GM19025 (cell line): ENCODE results near the gene BPTF.
"Not testable (repeated sequence)": the region's sequence is repeated elsewhere in the genome, so short reads cannot be mapped to it uniquely, and the experiment has no call there.

Source experiments
- ATAC-seq: cut with Tn5 transposase; IDR thresholded peaks from one replicate; pipeline ENCODE4 v1.9.1; 2021; ENCODE audit warnings: mild to moderate bottlenecking, low read depth, moderate library complexity; ENCODE audit not compliant: unreplicated experiment

The BPTF gene

DNA sequence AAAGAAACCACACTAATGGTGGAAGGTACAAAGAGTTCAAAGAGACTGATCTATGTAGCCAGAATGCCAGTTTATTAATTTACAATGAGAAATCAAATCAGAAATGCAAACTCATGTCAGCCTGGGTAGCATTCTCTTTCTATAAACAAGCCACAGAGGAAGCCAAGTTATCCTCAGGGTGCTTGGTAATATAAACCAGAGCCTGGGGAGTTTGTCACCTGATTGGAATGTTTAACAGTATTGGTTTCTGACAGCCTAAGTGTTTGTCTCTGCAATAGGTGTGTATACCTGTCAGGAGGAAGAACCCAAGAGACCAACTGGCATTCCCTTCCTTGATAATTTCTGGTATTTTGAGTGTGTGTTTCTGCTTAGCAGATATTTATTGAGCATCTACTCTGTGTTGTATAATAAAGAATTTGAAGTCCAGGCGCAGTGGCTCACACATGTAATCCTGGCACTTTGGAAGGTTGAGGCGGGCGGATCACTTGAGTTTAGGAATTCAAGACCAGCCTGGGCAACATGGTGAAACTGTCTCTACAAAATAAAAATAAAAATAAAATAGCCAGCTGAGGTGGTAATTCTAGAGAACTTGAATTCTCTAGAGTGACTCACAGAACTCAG, 174.1 kb downstream of the BPTF start:
- ATAC-seq = no peak

DNA sequence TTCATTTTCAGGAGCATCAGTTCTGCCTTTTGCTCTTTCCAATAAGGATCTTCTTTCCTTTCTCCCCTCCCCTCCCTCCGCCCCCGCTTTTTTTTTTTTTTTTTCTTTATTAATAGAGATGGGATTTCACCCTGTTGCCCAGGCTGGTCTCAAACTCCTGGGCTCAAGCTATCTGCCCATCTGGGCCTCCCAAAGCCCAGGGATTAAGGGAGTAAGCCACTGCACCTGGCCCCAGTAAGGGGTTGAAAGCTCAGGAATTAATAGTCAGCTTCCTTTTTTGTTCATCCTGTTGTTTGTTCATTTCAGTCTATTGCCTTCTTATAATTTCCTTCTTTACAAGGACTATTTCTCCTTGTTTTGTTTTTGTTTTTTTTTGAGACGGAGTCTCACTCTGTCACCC, 178.9 kb downstream of the BPTF start:
- no peak for ATAC-seq

DNA sequence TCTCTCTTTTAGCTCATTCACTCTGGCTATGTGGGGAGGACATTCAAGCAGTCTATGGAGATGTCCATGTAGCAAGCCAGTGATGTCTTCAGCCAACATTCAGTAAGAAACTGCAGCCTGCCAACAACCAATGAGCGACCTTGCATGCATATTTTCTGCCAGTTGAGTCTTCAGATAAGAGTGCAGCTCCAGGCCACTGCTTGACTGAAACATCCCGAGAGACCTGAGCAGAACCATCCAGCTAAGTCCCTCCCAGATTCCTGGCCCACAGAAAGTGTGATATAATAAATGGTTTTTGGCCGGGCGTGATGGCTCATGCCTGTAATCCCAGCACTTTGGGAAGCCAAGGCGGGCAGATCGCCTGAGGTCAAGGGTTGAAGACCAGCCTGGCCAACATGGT, 181.5 kb downstream of the BPTF start:
- no peak for ATAC-seq

DNA sequence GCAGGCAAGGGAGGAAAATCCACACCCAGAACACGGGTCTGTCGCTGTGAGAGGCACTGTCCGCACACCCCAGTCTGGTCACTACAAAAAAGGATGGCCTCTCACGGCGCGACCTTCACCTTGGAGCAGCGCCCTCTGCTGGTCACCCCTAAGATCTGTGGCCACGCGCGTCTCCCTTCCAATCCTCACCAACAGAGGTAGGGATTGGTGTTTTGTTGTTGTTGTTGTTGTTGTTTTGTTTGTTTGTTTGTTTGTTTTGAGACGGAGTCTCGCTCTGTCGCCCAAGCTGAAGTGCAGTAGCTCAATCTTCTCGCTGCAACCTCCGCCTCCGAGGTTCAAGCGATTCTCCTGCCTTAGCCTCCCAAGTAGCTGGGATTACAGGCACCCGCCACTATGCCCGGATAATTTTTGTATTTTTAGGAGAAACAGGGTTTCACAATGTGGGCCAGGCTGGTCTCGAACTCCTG, 185.9 kb downstream of the BPTF start:
- ATAC-seq = no peak

DNA sequence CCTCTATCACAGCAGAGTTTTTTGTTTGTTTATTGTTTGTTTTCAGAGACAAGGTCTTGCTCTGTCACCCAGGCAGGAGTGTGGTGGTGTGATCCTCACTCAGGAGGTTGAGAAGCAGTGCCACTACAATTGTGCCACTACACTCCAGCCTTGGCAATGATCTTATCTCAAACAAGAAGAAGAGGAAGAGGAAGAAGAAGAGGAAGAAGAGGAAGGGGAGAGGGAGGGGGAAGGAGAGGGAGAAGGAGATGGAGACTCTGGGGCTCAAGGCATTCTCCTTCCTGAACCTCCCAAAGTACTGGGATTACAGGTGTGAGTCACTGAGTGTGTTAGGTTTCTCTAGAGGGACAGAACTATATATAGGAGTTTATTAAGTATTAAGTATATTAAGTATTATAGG, 188.1 kb downstream of the BPTF start:
- ATAC-seq = no peak

DNA sequence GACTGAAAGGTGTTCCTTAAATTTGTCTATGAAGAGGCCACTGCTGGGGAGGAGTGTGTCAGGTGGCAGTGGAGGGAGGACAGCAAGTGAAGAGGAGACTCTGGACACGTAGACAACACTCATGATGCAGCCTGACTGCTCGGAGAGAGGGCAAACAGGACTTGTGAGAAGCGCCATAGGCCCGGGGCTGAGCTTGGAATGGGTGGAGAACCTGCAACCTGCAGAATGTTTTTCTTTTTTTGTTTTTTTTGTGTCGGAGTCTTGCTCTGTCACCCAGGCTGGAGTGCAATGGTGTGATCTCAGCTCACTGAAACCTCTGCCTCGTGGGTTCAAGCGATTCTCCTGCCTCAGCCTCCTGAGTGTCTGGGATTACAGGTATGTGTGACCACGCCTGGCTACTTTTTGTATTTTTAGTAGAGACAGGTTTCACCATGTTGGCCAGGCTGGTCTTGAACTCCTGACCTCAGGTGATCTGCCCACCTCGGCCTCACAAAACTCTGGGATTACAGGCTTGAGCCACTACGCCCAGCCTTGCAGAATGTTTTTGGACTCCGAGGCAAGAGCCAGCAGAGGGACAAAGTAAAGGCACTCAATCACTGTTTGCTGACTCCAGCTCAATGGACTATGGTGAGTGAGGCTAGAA, 189.9 kb downstream of the BPTF start:
- no peak for ATAC-seq

DNA sequence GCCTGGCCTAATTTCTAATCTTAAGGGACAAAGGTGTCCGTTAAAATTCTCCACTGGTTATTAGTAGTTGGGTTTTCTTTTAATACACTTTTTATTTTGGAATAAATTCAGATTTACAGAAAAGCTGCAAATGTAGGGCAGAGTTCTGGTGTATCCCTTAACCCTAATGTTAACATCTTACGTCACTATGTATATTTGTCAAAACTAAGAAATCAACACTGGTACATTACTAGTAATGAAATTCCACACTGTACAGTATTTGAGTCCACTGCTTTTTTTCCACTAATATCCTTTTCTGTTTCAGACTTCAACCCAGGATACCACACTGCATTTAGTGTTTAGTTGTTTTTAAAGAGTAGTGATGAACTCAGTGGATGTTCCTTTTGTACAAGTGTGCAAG, 191.5 kb downstream of the BPTF start:
- ATAC-seq = no peak

DNA sequence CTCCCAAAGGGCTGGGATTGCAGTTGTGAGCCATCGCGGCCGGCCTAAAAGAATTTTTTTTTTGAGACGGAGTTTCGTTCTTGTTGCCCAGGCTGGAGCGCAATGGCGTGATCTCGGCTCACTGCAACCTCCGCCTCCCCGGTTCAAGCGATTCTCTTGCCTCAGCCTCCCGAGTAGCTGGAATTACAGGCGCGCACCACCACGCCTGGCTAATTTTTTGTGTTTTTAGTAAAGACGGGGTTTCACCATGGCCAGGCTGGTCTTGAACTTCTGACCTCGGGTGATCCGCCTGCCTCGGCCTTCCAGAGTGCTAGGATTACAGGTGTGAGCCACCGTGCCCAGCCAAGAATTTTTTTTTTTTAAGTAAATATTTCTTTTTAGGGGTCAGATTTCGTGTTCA, 193.2 kb downstream of the BPTF start:
- not testable (repeated sequence) for ATAC-seq

DNA sequence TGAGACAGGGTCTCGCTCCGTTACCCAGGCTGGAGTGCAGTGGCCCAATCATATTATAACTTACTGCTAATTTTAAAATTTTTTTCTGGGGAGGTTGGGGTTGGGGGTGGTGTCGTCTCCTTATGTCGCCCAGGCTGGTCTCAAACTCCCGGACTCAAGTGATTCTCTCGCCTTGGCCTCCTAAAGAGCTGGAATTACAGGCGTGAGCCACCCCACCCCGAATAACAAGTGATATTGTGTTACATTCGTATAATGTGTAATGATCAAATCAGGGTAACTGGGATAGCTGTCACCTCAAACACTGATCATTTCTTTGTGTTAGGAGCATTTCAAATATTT, 194.0 kb downstream of the BPTF start:
- ATAC-seq = no peak

DNA sequence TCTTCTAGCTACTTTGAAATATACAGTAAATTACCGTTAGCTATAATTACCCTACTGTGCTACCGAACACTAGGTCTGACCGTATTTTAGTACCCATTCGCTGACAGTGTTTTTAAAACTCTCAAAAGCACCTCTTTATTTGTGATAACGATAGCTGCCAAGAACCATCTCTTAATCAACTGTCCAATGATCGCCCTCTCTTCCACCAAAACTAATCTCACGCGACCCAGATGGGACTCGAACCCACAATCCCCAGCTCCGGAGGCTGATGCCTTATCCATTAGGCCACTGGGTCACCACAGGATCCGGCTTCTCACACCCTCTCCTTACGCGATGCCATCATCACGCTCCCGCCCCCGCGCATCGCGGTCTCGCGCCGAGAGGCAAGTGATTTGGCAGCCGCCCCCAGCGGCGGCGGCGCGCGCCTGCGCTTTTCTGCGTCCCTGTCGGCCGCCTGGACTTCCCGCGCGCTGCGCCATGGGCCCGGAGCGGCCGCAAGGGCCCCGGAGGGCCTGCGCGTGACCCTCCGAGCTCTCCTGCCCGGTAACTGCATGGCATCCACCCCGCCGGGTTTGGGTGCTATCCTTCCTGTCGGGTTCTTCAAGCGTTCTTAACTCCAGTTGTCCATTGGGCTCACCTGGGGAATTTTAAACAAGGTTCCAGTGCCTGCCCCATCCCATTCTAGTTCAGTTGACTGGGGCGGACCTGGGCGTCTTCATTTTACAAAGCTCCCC, 194.5 kb downstream of the BPTF start:
- peak; percentile 91 for ATAC-seq

DNA sequence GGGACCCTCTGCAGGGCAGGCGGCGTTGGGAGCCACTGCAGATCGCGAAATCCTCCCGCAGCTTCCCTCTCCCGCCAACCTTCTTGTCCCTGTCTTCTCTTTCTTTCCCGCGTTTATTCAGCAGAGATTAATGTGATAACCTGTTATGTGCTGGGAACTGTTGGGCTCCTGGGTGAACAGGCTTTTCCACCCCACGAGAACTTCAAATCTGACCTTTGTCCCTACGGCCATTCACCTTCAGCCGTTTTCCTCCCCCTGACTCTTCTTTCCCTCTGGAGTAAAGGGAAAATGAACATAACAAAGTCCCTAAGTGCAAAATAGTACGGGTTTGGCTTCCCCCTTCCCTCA, 195.1 kb downstream of the BPTF start:
- no peak for ATAC-seq

DNA sequence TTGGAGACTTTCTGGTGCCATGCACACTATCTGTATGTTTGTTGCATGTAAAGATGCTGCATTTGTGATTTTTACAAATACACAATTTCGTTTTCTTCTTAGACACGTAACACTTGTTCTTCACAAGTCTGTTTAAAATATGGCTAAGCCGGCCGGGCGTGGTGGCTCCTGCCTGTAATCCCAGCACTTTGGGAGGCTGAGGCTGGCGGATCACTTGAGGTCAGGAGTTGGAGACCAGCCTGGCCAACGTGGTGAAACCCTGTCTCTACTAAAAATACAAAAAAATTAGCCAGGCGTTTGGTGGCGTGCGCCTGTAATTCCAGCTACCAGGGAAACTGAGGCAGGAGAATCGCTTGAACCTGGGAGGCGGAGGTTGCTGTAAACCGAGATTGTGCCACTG, 195.5 kb downstream of the BPTF start:
- ATAC-seq = not testable (repeated sequence)

DNA sequence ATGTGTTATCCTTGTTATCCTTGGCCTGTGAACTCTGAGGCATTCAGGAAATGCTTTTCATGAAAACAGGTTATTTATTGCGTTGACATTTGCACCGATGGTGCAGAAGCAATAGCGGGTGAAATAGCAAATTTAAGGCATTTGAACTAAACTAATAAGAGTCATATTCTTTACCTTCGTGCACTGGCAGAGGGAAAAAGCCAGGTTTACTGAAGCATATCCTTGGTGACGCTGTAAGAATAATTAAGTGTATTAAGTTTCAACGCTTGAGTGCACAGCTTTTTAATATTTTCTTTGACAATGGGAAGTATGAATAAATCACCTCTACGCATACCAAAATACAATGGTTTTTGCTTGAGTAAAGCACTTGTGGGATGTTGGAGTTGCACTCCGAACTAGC, 196.7 kb downstream of the BPTF start:
- ATAC-seq = no peak

DNA sequence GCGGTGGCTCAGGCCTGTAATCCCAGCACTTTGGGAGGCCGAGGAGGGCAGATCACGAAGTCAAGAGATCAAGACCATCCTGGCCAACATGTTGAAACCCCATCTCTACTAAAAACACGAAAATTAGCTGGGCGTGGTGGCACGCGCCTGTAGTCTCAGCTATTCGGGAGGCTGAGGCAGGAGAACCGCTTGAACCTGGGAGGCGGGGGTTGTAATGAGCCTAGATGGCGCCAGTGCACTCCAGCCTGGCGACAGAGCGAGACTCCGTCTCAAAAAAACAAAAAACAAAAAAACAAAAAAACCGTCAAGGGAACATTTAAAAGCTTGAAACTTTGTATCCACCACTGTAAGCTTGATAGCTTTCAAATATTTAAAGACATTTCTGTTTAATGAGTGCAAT, 197.2 kb downstream of the BPTF start:
- ATAC-seq = not testable (repeated sequence)

DNA sequence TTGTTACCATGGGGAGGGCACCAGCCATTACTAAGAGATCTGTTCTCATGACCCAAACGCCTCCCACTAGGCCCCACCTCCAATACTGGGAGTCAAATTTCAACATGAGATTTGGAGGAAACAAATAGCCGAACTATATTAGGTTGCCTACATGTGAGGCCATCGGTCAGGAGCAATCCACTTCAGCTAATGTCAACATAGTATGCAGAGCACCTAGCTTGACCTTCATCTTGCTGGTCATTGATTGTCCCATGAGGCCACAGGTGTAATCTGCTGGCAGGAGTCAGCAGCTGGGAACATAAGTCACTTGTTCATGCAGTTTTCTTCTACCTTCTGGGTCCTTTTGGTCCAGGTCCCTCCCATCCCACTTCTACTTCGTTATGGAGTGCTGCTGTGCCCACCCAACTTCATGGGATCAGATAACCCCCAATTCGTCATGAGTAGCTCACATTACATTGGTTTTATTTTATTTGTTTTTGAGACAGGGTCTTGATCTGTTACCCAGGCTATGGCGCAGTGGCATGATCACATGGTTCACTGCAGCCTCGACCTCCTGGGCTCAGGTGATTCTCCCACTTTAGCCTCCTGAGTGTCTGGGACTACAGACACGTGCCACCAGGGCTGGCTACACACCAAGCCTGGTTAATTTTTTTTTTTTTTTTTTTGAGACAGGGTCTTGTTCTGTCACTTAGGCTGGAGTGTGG, 204.4 kb downstream of the BPTF start:
- no peak for ATAC-seq
